A673 (cell line): ENCODE measurements around the gene TP53I11.

Source experiments
- CTCF ChIP-seq: fragments of 300-800, 200-600 bp; sonication (generic); conservative IDR thresholded peaks from 2 replicates; pipeline ENCODE4 v1.5.1; 2017; ENCODE audit warnings: low read depth, mild to moderate bottlenecking, antibody characterized with exemption, low read length, moderate library complexity, mixed read lengths
- EZH2 ChIP-seq: fragments of 200-600 bp; sonication (generic); IDR thresholded peaks from 2 replicates; pipeline ENCODE4 v1.6.1; 2017; ENCODE audit warnings: borderline replicate concordance, low read depth, mild to moderate bottlenecking, mixed read lengths, antibody characterized with exemption, low read length; ENCODE audit not compliant: poor library complexity, severe bottlenecking

- TF ChIP-seq CTCF (no peak), EZH2 (no peak)
These were observed 16.6 kb downstream of the TP53I11 start for GRCh38 chr11:44934110-44934509.
